ENCODE results near the gene ZFPL1. TPM values are rescaled to one million over a fixed set of nuclear protein-coding genes. Genes with fewer than 3 reads are reported as not detected.

ZFPL1 gene
- total RNA-seq, 4 donors from 2014 or later: 28.3 to 74.4 (median 49.3) TPM

DNA sequence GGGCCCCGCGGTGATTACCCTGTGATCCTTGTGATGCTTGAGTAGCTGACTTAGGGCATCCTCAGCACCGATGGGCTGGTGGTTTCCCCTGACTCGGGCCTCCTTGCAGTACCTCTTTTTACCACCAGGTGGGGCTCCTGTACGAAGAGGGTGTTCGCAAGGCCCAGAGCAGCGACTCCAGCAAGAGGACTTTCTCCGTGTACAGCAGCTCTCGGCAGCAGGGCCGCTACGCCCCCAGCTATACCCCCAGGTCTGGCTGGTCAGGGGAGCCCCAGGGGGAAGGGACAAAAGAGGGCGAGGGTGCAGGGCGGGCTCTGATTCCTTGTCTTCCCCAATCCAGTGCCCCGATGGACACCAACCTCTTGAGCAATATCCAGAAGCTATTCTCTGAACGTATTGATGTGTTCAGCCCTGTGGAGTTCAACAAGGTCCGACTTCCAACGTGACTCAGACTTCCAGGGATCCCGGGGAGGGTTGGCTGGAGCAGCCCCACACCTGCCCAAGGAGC is 26.4 kb downstream of the ZFPL1 start:
- Histone ChIP-seq H3K9me3 (no peaks in the 10 kb centered on the region), H3K4me1 (peaks cover 24 to 29% of the 10 kb centered on the region in 2 donors), H3K4me3 (replicated peaks in 1 of 3) (no peak overlapping the region), H3K27ac (no peak overlapping the region), H3K27me3 (no peaks in the 10 kb centered on the region), H3K36me3 (peaks cover 14 to 26% of the 10 kb centered on the region in 2 donors)
- 13 to 21% methylated on average over 9 to 18 of the region's 18 CpGs for WGBS, 2 donors
- peak; percentile 83 to 88 for DNase-seq
- intact Hi-C loops (cut with DNase I): loop anchor here (5.0 to 10.0 kb wide), 3 partner anchors 72 to 196 kb away; partner anchors contain the start of genes ARL2, ATG2A and CAPN1
- no peak for TF ChIP-seq POLR2A (IDR thresholded peaks at IDR 0.05)
- TF ChIP-seq, protein P1, sequence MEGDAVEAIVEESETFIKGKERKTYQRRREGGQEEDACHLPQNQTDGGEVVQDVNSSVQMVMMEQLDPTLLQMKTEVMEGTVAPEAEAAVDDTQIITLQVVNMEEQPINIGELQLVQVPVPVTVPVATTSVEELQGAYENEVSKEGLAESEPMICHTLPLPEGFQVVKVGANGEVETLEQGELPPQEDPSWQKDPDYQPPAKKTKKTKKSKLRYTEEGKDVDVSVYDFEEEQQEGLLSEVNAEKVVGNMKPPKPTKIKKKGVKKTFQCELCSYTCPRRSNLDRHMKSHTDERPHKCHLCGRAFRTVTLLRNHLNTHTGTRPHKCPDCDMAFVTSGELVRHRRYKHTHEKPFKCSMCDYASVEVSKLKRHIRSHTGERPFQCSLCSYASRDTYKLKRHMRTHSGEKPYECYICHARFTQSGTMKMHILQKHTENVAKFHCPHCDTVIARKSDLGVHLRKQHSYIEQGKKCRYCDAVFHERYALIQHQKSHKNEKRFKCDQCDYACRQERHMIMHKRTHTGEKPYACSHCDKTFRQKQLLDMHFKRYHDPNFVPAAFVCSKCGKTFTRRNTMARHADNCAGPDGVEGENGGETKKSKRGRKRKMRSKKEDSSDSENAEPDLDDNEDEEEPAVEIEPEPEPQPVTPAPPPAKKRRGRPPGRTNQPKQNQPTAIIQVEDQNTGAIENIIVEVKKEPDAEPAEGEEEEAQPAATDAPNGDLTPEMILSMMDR (IDR thresholded peaks at IDR 0.05): peak; percentile 90 to 99 (median 96)

DNA sequence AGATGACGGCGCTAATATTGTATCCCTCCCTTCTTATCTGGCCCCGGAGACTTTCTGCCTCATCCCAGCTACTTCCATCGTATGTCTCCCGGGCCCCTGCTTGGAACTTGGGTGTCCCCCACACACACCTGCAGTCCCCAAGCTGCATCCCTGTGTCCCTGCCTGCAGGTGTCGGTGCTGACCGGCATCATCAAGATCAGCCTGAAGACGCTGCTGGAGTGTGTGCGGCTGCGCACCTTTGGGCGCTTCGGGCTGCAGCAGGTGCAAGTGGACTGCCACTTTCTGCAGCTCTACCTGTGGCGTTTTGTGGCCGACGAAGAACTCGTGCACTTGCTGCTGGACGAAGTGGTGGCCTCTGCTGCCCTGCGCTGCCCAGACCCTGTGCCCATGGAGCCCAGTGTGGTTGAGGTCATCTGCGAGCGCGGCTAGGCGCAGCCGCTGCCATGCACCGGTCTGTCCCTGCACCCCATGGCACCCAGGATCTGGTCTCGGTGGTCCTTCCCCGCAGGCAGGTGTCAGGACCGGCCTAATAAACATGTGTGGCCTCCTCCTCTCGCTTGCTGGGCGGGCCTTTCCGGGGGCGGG is 27.2 kb downstream of the ZFPL1 start:
- 74 to 86% methylated on average over 10 to 22 of the region's 31 CpGs for WGBS, 2 donors
- Histone ChIP-seq H3K36me3 (peaks cover 14 to 22% of the 10 kb centered on the region in 2 donors), H3K4me1 (peaks cover 31 to 37% of the 10 kb centered on the region in 2 donors), H3K9me3 (no peaks in the 10 kb centered on the region), H3K27me3 (no peaks in the 10 kb centered on the region), H3K4me3 (replicated peaks in 1 of 3) (no peak overlapping the region), H3K27ac (no peak overlapping the region)
- intact Hi-C loops (cut with DNase I): loop anchor here (5.0 to 10.0 kb wide), 3 partner anchors 71 to 196 kb away; partner anchors contain the start of genes ARL2, ATG2A and CAPN1
- TF ChIP-seq, protein P1 (IDR thresholded peaks at IDR 0.05): no peak
- TF ChIP-seq POLR2A (IDR thresholded peaks at IDR 0.05): no peak
- DNase-seq: no peak

DNA sequence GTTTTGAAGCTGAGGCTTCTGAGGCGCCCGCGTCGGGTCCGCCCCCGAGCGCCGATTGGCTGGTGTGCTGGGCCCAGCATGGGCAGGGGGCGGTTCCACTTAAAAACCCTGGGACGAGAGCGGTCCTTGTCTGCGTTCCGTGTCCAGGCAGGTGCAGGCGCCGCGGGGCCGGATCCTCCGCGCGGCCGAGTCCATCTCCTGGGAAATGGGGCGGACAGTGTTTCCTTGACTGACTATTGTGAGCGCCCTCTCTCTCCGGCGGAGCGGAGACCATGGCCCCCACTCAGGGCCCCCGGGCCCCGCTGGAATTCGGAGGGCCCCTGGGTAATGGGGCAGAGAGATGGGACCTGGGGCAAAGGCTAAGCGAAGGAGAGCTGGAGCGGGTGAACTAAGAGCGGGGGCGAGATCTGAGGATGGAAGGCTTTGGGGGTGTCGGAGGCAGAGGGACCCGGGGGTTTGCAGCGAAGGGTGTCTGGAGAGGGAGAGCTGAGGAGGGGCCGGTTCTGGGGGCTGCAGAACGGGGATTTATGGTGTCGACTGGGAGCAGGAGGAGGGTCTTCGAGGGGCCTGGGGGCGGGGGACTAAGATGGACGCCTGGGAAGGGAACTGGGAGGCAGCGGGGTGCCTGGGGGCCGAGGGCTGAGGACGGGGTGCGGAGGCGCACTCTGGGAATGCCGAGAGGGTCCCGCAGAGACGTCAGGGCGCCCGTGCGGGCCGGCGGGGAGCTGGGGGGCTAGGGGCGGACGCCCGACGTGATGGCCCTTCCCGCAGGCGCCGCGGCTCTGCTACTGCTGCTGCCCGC is 27.9 kb downstream of the ZFPL1 start, which contains the start of gene TM7SF2:
Gene TM7SF2, plus strand, starts transcription at position 129 of the 802 bp plus-strand sequence. Its CDS starts 144 bp downstream, at position 273.
- H3K4me3 ChIP-seq (replicated peaks in 1 of 3): peak within 1 kb of the TSS in 2 of 3 donors; percentile 24 to 45
- peaks cover 14 to 22% of the 10 kb centered on the region in 2 donors for H3K36me3 ChIP-seq
- no peaks in the 10 kb centered on the region for H3K27me3 ChIP-seq
- H3K9me3 ChIP-seq: no peaks in the 10 kb centered on the region
- peaks cover 37 to 43% of the 10 kb centered on the region in 2 donors for H3K4me1 ChIP-seq
- TF ChIP-seq, protein P1 (IDR thresholded peaks at IDR 0.05): no peak
- TF ChIP-seq POLR2A (IDR thresholded peaks at IDR 0.05): peak; percentile 45 to 94
- WGBS, 2 donors: 1 to 2% methylated on average over 13 to 17 of the region's 64 CpGs
- peak within 1 kb of the TSS; percentile 39 to 74 (median 62) for H3K27ac ChIP-seq
- peak; percentile 99 for DNase-seq
- intact Hi-C loops (cut with DNase I): loop anchor here (5.0 to 10.0 kb wide), 3 partner anchors 70 to 197 kb away; partner anchors contain the start of genes ARL2, ATG2A and CAPN1

DNA sequence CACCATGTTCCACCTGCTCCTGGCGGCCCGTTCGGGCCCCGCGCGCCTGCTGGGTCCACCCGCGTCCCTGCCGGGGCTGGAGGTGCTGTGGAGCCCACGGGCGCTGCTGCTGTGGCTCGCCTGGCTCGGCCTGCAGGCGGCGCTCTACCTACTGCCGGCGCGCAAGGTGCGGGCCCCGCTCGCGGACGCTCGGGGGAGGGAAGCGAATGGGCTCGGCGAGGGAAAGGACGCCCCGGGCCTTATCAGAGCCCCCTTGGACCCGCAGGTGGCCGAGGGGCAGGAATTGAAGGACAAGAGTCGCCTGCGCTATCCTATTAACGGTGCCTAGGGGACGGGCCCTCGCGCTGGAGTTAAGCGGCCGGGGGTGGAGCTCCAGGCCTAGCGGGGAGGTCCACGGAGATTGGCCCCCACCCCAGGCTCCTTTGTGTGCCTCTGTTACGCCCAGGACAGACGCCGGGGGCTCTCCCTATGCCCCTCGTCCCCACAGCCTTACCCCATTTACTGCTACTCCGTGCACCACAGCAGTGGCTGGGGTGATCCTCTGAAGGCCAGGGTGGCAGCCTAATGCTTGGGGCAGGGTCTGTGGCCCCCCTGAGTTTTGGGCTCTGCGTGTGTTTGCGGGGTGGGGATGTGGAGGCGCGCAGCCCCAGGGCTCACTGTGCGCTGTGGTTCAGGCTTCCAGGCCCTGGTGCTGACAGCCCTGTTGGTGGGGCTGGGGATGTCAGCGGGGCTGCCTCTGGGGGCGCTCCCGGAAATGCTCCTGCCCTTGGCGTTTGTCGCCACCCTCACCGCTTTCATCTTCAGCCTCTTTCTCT is 28.7 kb downstream of the ZFPL1 start:
- Histone ChIP-seq H3K4me3 (replicated peaks in 1 of 3) (peak overlapping the region in 2 of 3 donors; percentile 24 to 45), H3K27me3 (no peaks in the 10 kb centered on the region), H3K9me3 (no peaks in the 10 kb centered on the region), H3K36me3 (peaks cover 12 to 21% of the 10 kb centered on the region in 2 donors), H3K4me1 (peaks cover 37 to 43% of the 10 kb centered on the region in 2 donors), H3K27ac (peak overlapping the region; percentile 39 to 74 (median 62))
- intact Hi-C loops (cut with DNase I): loop anchor here (5.0 to 10.0 kb wide), 3 partner anchors 70 to 198 kb away; partner anchors contain the start of genes ARL2, ATG2A and CAPN1
- TF ChIP-seq POLR2A (IDR thresholded peaks at IDR 0.05): peak in 1 of 2 donors; percentile 23
- TF ChIP-seq, protein P1 (IDR thresholded peaks at IDR 0.05): peak; percentile 51 to 95 (median 90)
- peak; percentile 69 to 76 for DNase-seq
- 1 to 6% methylated on average over 7 to 31 of the region's 57 CpGs for WGBS, 2 donors
